ENCODE measurements around the gene BTBD8.

DNA sequence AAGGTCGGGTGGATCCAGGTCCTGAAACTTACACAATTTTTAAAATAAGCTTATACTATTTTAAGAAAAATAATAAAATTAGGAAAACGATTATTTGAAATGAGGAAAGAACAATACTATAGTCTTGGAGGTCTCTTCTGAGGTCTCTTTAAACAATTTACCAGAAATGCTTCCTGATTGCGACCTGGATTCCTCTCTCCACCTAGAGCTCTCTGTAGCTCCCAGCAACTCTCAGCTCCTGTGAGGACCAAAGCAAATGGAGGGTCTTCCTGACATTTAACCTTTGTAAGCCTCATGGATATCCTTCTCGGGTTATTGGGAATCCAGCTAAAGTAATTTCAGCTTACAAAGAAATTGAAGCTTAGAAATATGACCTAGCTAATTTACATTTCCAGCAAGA lies 886 bp downstream of the BTBD8 start:
- TF ChIP-seq, protein P1, sequence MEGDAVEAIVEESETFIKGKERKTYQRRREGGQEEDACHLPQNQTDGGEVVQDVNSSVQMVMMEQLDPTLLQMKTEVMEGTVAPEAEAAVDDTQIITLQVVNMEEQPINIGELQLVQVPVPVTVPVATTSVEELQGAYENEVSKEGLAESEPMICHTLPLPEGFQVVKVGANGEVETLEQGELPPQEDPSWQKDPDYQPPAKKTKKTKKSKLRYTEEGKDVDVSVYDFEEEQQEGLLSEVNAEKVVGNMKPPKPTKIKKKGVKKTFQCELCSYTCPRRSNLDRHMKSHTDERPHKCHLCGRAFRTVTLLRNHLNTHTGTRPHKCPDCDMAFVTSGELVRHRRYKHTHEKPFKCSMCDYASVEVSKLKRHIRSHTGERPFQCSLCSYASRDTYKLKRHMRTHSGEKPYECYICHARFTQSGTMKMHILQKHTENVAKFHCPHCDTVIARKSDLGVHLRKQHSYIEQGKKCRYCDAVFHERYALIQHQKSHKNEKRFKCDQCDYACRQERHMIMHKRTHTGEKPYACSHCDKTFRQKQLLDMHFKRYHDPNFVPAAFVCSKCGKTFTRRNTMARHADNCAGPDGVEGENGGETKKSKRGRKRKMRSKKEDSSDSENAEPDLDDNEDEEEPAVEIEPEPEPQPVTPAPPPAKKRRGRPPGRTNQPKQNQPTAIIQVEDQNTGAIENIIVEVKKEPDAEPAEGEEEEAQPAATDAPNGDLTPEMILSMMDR (IDR thresholded peaks at IDR 0.05; ENCODE audit: insufficient read depth, low read length, poor library complexity, severe bottlenecking), result no peak
- no peak for TF ChIP-seq EZH2phosphoT487 (conservative IDR thresholded peaks at IDR 0.05; ENCODE audit: low read length)

Measured in SU-DHL-6 (cell line).